ENCODE measurements around the gene TUBB3. TPM values are rescaled to one million over a fixed set of nuclear protein-coding genes. Genes with fewer than 3 reads are reported as not detected.

TUBB3 gene
- total RNA-seq, 1 experiment from 2014 or later, result 209 TPM

GRCh38 chr16:89951509-89951908 is 28.4 kb downstream of the TUBB3 start:
- TF ChIP-seq ELF4 (CRISPR knock-in tag; IDR thresholded peaks at IDR 0.05; ENCODE audit: low read depth), result no peak
- TF ChIP-seq TEAD4 (CRISPR knock-in tag; IDR thresholded peaks at IDR 0.05), result no peak
- no peak for TF ChIP-seq FOXK1 (CRISPR knock-in tag; IDR thresholded peaks at IDR 0.05)
- TF ChIP-seq ZNF416 (CRISPR knock-in tag; IDR thresholded peaks at IDR 0.05), result no peak
- no peak for TF ChIP-seq ZNF532 (CRISPR knock-in tag; IDR thresholded peaks at IDR 0.05; ENCODE audit: borderline replicate concordance)
- no peak for TF ChIP-seq TEAD1 (CRISPR knock-in tag; IDR thresholded peaks at IDR 0.05)
- TF ChIP-seq CDX4 (CRISPR knock-in tag; IDR thresholded peaks at IDR 0.05; ENCODE audit: borderline replicate concordance), result no peak
- TF ChIP-seq NR2C2 (CRISPR knock-in tag; IDR thresholded peaks at IDR 0.05), result no peak
- no peak for TF ChIP-seq ETV6 (CRISPR knock-in tag; IDR thresholded peaks at IDR 0.05)
- TF ChIP-seq TP53 (CRISPR knock-in tag; IDR thresholded peaks at IDR 0.05), result no peak
- TF ChIP-seq GRHL2 (CRISPR knock-in tag; IDR thresholded peaks at IDR 0.05; ENCODE audit: insufficient replicate concordance, severe bottlenecking), result no peak
- TF ChIP-seq ATF6 (CRISPR knock-in tag; IDR thresholded peaks at IDR 0.05), result no peak
- DNase-seq (ENCODE audit: low spot score), result no peak
- peaks cover 4% of the 10 kb centered on the region for H3K36me3 Mint-ChIP-seq
- H3K4me3 Mint-ChIP-seq, result no peak overlapping the region
- H3K27me3 Mint-ChIP-seq (ENCODE audit: low read depth), result peaks cover 29% of the 10 kb centered on the region
- H3K27ac Mint-ChIP-seq, result no peak overlapping the region
- ATAC-seq, result no peak
- H3K9me3 Mint-ChIP-seq, result no peaks in the 10 kb centered on the region
- ChIA-PET POLR2A (interaction anchor here (0.6 to 1.4 kb wide), 2 partner anchors 21 to 29 kb away, joined by 3 to 4 read pairs; no protein-coding TSS in a partner anchor), CTCF (interaction anchor here (0.9 to 4.4 kb wide), 4 partner anchors 9 to 67 kb away, joined by 3 to 17 read pairs (median 4); partner anchors contain the start of gene DBNDD1)
- peaks cover 6% of the 10 kb centered on the region; the same call in 1 of the 2 replicates for H3K4me1 Mint-ChIP-seq

- Mint-ChIP-seq H3K9me3 (no peaks in the 10 kb centered on the region), H3K27ac (no peak overlapping the region), H3K36me3 (peaks cover 6% of the 10 kb centered on the region), H3K4me1 (peaks cover 6% of the 10 kb centered on the region; the same call in 1 of the 2 replicates), H3K4me3 (no peak overlapping the region), H3K27me3 (ENCODE audit: low read depth) (peaks cover 24% of the 10 kb centered on the region)
- no peak for DNase-seq (ENCODE audit: low spot score)
- ChIA-PET CTCF (interaction anchor here (1.3 kb wide), 1 partner anchor 8 kb away, joined by 4 read pairs; no protein-coding TSS in a partner anchor), POLR2A (interaction anchor here (1.4 kb wide), 1 partner anchor 29 kb away, joined by 3 read pairs; no protein-coding TSS in a partner anchor)
- no peak for ATAC-seq
- TF ChIP-seq E2F4 (CRISPR knock-in tag; IDR thresholded peaks at IDR 0.05; ENCODE audit: borderline replicate concordance, low read depth) (no peak), TCF7 (CRISPR knock-in tag; IDR thresholded peaks at IDR 0.05; ENCODE audit: low read depth) (no peak), SP1 (CRISPR knock-in tag; conservative IDR thresholded peaks at IDR 0.05) (no peak), FOXK1 (CRISPR knock-in tag; IDR thresholded peaks at IDR 0.05) (no peak), CDX4 (CRISPR knock-in tag; IDR thresholded peaks at IDR 0.05; ENCODE audit: borderline replicate concordance) (no peak), ATF3 (CRISPR knock-in tag; conservative IDR thresholded peaks at IDR 0.05) (no peak), HMGXB4 (CRISPR knock-in tag; IDR thresholded peaks at IDR 0.05) (no peak), E2F1 (CRISPR knock-in tag; IDR thresholded peaks at IDR 0.05) (no peak), STAT6 (CRISPR knock-in tag; conservative IDR thresholded peaks at IDR 0.05; ENCODE audit: low read depth) (no peak)
Observed at GRCh38 chr16:89952049-89952448, 28.9 kb downstream of the TUBB3 start.

All from WTC11 (cell line).